PC-9 (cell line): ENCODE data around the gene ITGA2B. TPM values are rescaled to one million over a fixed set of nuclear protein-coding genes. Genes with fewer than 3 reads are reported as not detected.
"Not testable (repeated sequence)": the region's sequence is repeated elsewhere in the genome, so short reads cannot be mapped to it uniquely, and the experiment has no call there.

Source experiments
- BruUV-seq: library from RNA; stranded (reverse); fragments of 400-500 nt; replicated peaks from 2 replicates; lab custom pipeline; 2021; lab: Mats Ljungman, UMichigan
- CTCF ChIA-PET: fragments of 300-600 bp; sonication (Branson Sonifier 250); formaldehyde crosslinking; loops from one replicate; lab custom pipeline; 2022; ENCODE audit warnings: antibody characterized with exemption; lab: Charles Lee
- POLR2A ChIA-PET: fragments of 300-600 bp; sonication (Branson Sonifier 250); formaldehyde crosslinking; loops from one replicate; lab custom pipeline; 2022; ENCODE audit warnings: antibody characterized with exemption; ENCODE audit not compliant: unreplicated experiment; lab: Charles Lee
- DNase-seq, 2 experiments: peaks; one replicate each; pipeline versions ENCODE4 v3.0.0 to v3.0.0-alpha.2; 2015 to 2022; ENCODE audit warnings: mixed read lengths in 1 of 2
- H2AFZ ChIP-seq: fragments of 200-600 bp; sonication (generic); 2 replicates; pipeline ENCODE4 v1.8.1; 2017; ENCODE audit warnings: antibody characterized with exemption
- H3F3A ChIP-seq: fragments of 200-600 bp; sonication (generic); 2 replicates; pipeline ENCODE4 v1.8.1; 2017; ENCODE audit warnings: antibody characterized with exemption, mild to moderate bottlenecking, low read depth; ENCODE audit not compliant: insufficient read depth
- H3K27ac ChIP-seq: fragments of 200-600 bp; sonication (generic); 2 replicates; pipeline ENCODE4 v1.6.1; 2016; ENCODE audit warnings: mixed run types
- H3K27me3 ChIP-seq: fragments of 200-600 bp; sonication (generic); 2 replicates; pipeline ENCODE4 v1.6.1; 2016; ENCODE audit warnings: low read depth, mixed run types; ENCODE audit not compliant: insufficient read depth
- H3K36me3 ChIP-seq: fragments of 200-600 bp; sonication (generic); 2 replicates; pipeline ENCODE4 v1.6.1; 2016; ENCODE audit warnings: low read depth, mixed run types
- H3K4me1 ChIP-seq: fragments of 200-600 bp; sonication (generic); replicated peaks from 2 replicates; pipeline ENCODE4 v1.6.1; 2016; ENCODE audit warnings: mixed run types; ENCODE audit not compliant: insufficient read depth
- H3K4me2 ChIP-seq: fragments of 200-600 bp; sonication (generic); 2 replicates; pipeline ENCODE4 v1.6.1; 2017; ENCODE audit warnings: mixed run types
- H3K4me3 ChIP-seq: fragments of 200-600 bp; sonication (generic); 2 replicates; pipeline ENCODE4 v1.6.1; 2016; ENCODE audit warnings: mixed run types
- H3K79me2 ChIP-seq: fragments of 200-600 bp; sonication (generic); 2 replicates; pipeline ENCODE4 v1.6.1; 2017; ENCODE audit warnings: low read depth, mixed run types
- H3K9me2 ChIP-seq: fragments of 200-600 bp; sonication (generic); 2 replicates; pipeline ENCODE4 v1.8.1; 2017; ENCODE audit warnings: mild to moderate bottlenecking; ENCODE audit not compliant: insufficient read depth
- H3K9me3 ChIP-seq: fragments of 200-600 bp; sonication (generic); 2 replicates; pipeline ENCODE4 v1.8.1; 2016; ENCODE audit warnings: low read depth; ENCODE audit not compliant: insufficient read depth
- H4K20me1 ChIP-seq: fragments of 200-600 bp; sonication (generic); 2 replicates; pipeline ENCODE4 v1.8.1; 2017; ENCODE audit not compliant: insufficient read depth
- CTCF ChIP-seq: fragments of 200-600 bp; sonication (generic); conservative IDR thresholded peaks from 2 replicates; pipeline ENCODE4 v1.6.1; 2017; ENCODE audit warnings: mixed run types, antibody characterized with exemption, mild to moderate bottlenecking, moderate library complexity
- EZH2 ChIP-seq: fragments of 200-600 bp; sonication (generic); IDR thresholded peaks from 2 replicates; pipeline ENCODE4 v1.8.0; 2017; ENCODE audit warnings: antibody characterized with exemption, low read depth
- intact Hi-C: fragments of 100-400 bp; cut with micrococcal nuclease; formaldehyde crosslinking; loops from one replicate; pipeline ENCODE4 v1.10.0; 2022; ENCODE audit not compliant: unreplicated experiment
- total RNA-seq: library from RNA; stranded (reverse); gene quantifications from 2 replicates; pipeline ENCODE4 v1.2.3, GENCODE V29; 2021

Gene ITGA2B
- total RNA-seq, 1 experiment from 2014 or later = 5.7 TPM

- H3K4me2 ChIP-seq, H3K4me3 ChIP-seq, H3K4me1 ChIP-seq, CTCF ChIA-PET, H3F3A ChIP-seq, H3K27ac ChIP-seq, intact Hi-C loops, H4K20me1 ChIP-seq, H3K79me2 ChIP-seq, BruUV-seq, H3K9me3 ChIP-seq, H3K36me3 ChIP-seq, H2AFZ ChIP-seq, POLR2A ChIA-PET, H3K9me2 ChIP-seq, DNase-seq: not testable (repeated sequence)
- peaks cover 18% of the 10 kb centered on the region; the same call in 1 of the 2 replicates for H3K27me3 ChIP-seq
Measured at GRCh38 chr17:44368391-44369243, 20.8 kb downstream of the ITGA2B start.

GRCh38 chr17:44367231-44367979 is 22.0 kb downstream of the ITGA2B start:
- TF ChIP-seq EZH2 (no peak), CTCF (no peak)

GRCh38 chr17:44365051-44365450 is 24.4 kb downstream of the ITGA2B start:
- H2AFZ ChIP-seq, H3K9me2 ChIP-seq, H3K9me3 ChIP-seq, DNase-seq, H3K36me3 ChIP-seq, H3K79me2 ChIP-seq, POLR2A ChIA-PET, H3K27ac ChIP-seq, H3K4me1 ChIP-seq, H3K4me2 ChIP-seq, intact Hi-C loops, H4K20me1 ChIP-seq, H3F3A ChIP-seq, BruUV-seq, H3K4me3 ChIP-seq: not testable (repeated sequence)
- CTCF ChIA-PET = interaction anchor here (0.7 to 0.9 kb wide), 2 partner anchors 13 to 428 kb away, joined by 3 to 8 read pairs; no protein-coding TSS in a partner anchor
- peaks cover 18% of the 10 kb centered on the region; the same call in 1 of the 2 replicates for H3K27me3 ChIP-seq

More at GRCh38 chr17:44367231-44367979, 22.0 kb downstream of the ITGA2B start:
- Histone ChIP-seq H3K36me3 (no peaks in the 10 kb centered on the region), H3K4me3 (no peak overlapping the region), H3K9me2 (no peaks in the 10 kb centered on the region), H3K9me3 (no peaks in the 10 kb centered on the region), H3K27me3 (peaks cover 18% of the 10 kb centered on the region; the same call in 1 of the 2 replicates), H3F3A (no peaks in the 10 kb centered on the region), H3K79me2 (no peaks in the 10 kb centered on the region), H3K27ac (no peak overlapping the region), H2AFZ (no peak overlapping the region), H3K4me2 (no peak overlapping the region), H4K20me1 (no peaks in the 10 kb centered on the region), H3K4me1 (no peaks in the 10 kb centered on the region)
- POLR2A ChIA-PET = no interaction called here
- no peak for DNase-seq
- CTCF ChIA-PET = no interaction called here
- BruUV-seq = no TSS peak
- intact Hi-C loops = loop anchor here (2.0 kb wide), 1 partner anchor 135 kb away; the partner anchor contains the start of gene GPATCH8
